DMS114 treated with DMSO at 0.1 percent for 48 hours (cell line): ENCODE measurements around the gene HCN4.
"Not testable (repeated sequence)": the region's sequence is repeated elsewhere in the genome, so short reads cannot be mapped to it uniquely, and the experiment has no call there.

Experiments used
- DNase-seq: peaks from one replicate; lab custom pipeline; 2025; ENCODE audit not compliant: unreplicated experiment; lab: John Stamatoyannopoulos, UW

HCN4 gene

GRCh38 chr15:73326157-73326556 lies 42.6 kb downstream of the HCN4 start:
- no peak for DNase-seq

- DNase-seq, result no peak
Measured at GRCh38 chr15:73325191-73325861, 43.4 kb downstream of the HCN4 start.

- no peak for DNase-seq
Measured at GRCh38 chr15:73324496-73325170, 44.1 kb downstream of the HCN4 start.

GRCh38 chr15:73323956-73324355 lies 44.8 kb downstream of the HCN4 start:
- DNase-seq, result no peak

- DNase-seq, result no peak
Measured at GRCh38 chr15:73323374-73323955, 45.3 kb downstream of the HCN4 start.

GRCh38 chr15:73322665-73323373 lies 45.9 kb downstream of the HCN4 start:
- DNase-seq, result no peak

GRCh38 chr15:73321496-73322450 lies 47.0 kb downstream of the HCN4 start:
- DNase-seq, result no peak

- no peak for DNase-seq
Measured at GRCh38 chr15:73320619-73321180, 48.1 kb downstream of the HCN4 start.

GRCh38 chr15:73319460-73320245 lies 49.1 kb downstream of the HCN4 start:
- DNase-seq, result no peak

- DNase-seq, result no peak
Measured at GRCh38 chr15:73318463-73319351, 50.1 kb downstream of the HCN4 start.

- no peak for DNase-seq
Measured at GRCh38 chr15:73317651-73318462, 50.9 kb downstream of the HCN4 start.

GRCh38 chr15:73313861-73314260 lies 54.9 kb downstream of the HCN4 start:
- DNase-seq, result no peak

GRCh38 chr15:73308305-73308704 lies 60.5 kb downstream of the HCN4 start:
- no peak for DNase-seq

GRCh38 chr15:73305331-73306211 lies 63.2 kb downstream of the HCN4 start:
- peak; percentile 74 for DNase-seq

- no peak for DNase-seq
Measured at GRCh38 chr15:73303636-73304035, 65.1 kb downstream of the HCN4 start.

- not testable (repeated sequence) for DNase-seq
Measured at GRCh38 chr15:73300286-73300685, 68.5 kb downstream of the HCN4 start.
